Osteocyte (in vitro differentiated cells): ENCODE measurements around the gene OR10G8. TPM values are rescaled to one million over a fixed set of nuclear protein-coding genes. Genes with fewer than 3 reads are reported as not detected.
"Not testable (repeated sequence)": the region's sequence is repeated elsewhere in the genome, so short reads cannot be mapped to it uniquely, and the experiment has no call there.

Experiments used
- DNase-seq: peaks from one replicate; pipeline ENCODE4 v3.0.0; 2021; ENCODE audit warnings: mixed read lengths; ENCODE audit not compliant: unreplicated experiment; ENCODE audit errors: extremely low spot score
- H3K27ac Mint-ChIP-seq: one replicate; pipeline ENCODE4 v1.8.0; 2021; ENCODE audit warnings: mild to moderate bottlenecking, mixed read lengths; ENCODE audit not compliant: unreplicated experiment
- H3K27me3 Mint-ChIP-seq: one replicate; pipeline ENCODE4 v1.8.0; 2021; ENCODE audit warnings: mixed read lengths; ENCODE audit not compliant: unreplicated experiment
- H3K36me3 Mint-ChIP-seq: one replicate; pipeline ENCODE4 v1.8.0; 2021; ENCODE audit warnings: mixed read lengths; ENCODE audit not compliant: unreplicated experiment
- H3K4me1 Mint-ChIP-seq: one replicate; pipeline ENCODE4 v1.8.0; 2021; ENCODE audit warnings: mixed read lengths; ENCODE audit not compliant: unreplicated experiment
- H3K4me3 Mint-ChIP-seq: one replicate; pipeline ENCODE4 v1.8.0; 2021; ENCODE audit warnings: mild to moderate bottlenecking, moderate library complexity, mixed read lengths; ENCODE audit not compliant: unreplicated experiment
- H3K9me3 Mint-ChIP-seq: one replicate; pipeline ENCODE4 v1.8.0; 2021; ENCODE audit warnings: mixed read lengths; ENCODE audit not compliant: unreplicated experiment
- CTCF ChIP-seq: fragments of 200-600 bp; sonication (generic); IDR thresholded peaks from 2 replicates; pipeline ENCODE4 v1.5.0; 2021; ENCODE audit warnings: antibody characterized with exemption, mild to moderate bottlenecking, moderate library complexity
- long read RNA-seq: library from polyadenylated mRNA; unstranded; transcript quantifications from one replicate; pipeline ENCODE4 v2.0.0, GENCODE V29; 2021
- total RNA-seq: library from RNA; stranded (reverse); gene quantifications from 2 replicates; pipeline ENCODE4 v1.2.1, GENCODE V29; 2021

The OR10G8 gene
- not detected in 2 replicates for total RNA-seq
- long read RNA-seq = 0 reads

- H3K4me1 Mint-ChIP-seq = no peaks in the 10 kb centered on the region
- H3K27ac Mint-ChIP-seq = no peak within 1 kb of the TSS
- no peak for TF ChIP-seq CTCF
- H3K36me3 Mint-ChIP-seq = no peaks in the 10 kb centered on the region
- H3K9me3 Mint-ChIP-seq = no peaks in the 10 kb centered on the region
- H3K27me3 Mint-ChIP-seq = no peaks in the 10 kb centered on the region
- no peak within 1 kb of the TSS for H3K4me3 Mint-ChIP-seq
- DNase-seq = no peak
Observed at GRCh38 chr11:124026498-124026897, at the start of gene OR10G8. OR10G8 (plus strand) TSS chr11:124026798; CDS start chr11:124029623, 2,825 bp downstream.

- Mint-ChIP-seq H3K36me3 (no peaks in the 10 kb centered on the region), H3K4me3 (no peak within 1 kb of the TSS), H3K27me3 (peaks cover 4% of the 10 kb centered on the region), H3K9me3 (peaks cover 13% of the 10 kb centered on the region), H3K27ac (no peak within 1 kb of the TSS), H3K4me1 (peaks cover 13% of the 10 kb centered on the region)
- TF ChIP-seq CTCF = no peak
- no peak for DNase-seq
Observed at GRCh38 chr11:123977731-123978347, 48.8 kb upstream of the OR10G8 start, which contains the start of gene OR10S1. OR10S1 (minus strand) TSS chr11:123977781; CDS start chr11:123977664, 117 bp downstream.

- TF ChIP-seq CTCF = no peak
- H3K4me3 Mint-ChIP-seq = no peak overlapping the region
- peaks cover 3% of the 10 kb centered on the region for H3K4me1 Mint-ChIP-seq
- no peaks in the 10 kb centered on the region for H3K36me3 Mint-ChIP-seq
- no peak overlapping the region for H3K27ac Mint-ChIP-seq
- peaks cover 4% of the 10 kb centered on the region for H3K27me3 Mint-ChIP-seq
- H3K9me3 Mint-ChIP-seq = peaks cover 16% of the 10 kb centered on the region
- no peak for DNase-seq
Observed at GRCh38 chr11:123979311-123979710, 47.3 kb upstream of the OR10G8 start.

GRCh38 chr11:123995119-123995518 is 31.5 kb upstream of the OR10G8 start, which contains the start of gene OR10G6:
OR10G6 (minus strand) TSS chr11:123995161; CDS start chr11:123995161, 0 bp downstream.
- Mint-ChIP-seq H3K9me3 (no peaks in the 10 kb centered on the region), H3K27ac (no peak within 1 kb of the TSS), H3K36me3 (no peaks in the 10 kb centered on the region), H3K27me3 (no peaks in the 10 kb centered on the region), H3K4me3 (no peak within 1 kb of the TSS), H3K4me1 (no peaks in the 10 kb centered on the region)
- DNase-seq = no peak
- no peak for TF ChIP-seq CTCF

GRCh38 chr11:124012697-124013096 is 13.9 kb upstream of the OR10G8 start, which contains the start of gene OR10G4:
OR10G4 (plus strand) TSS chr11:124012997; CDS start chr11:124015575, 2,578 bp downstream.
- DNase-seq = no peak
- H3K36me3 Mint-ChIP-seq = no peaks in the 10 kb centered on the region
- peaks cover 2% of the 10 kb centered on the region for H3K27me3 Mint-ChIP-seq

GRCh38 chr11:124015837-124016236 is 10.8 kb upstream of the OR10G8 start:
- H3K36me3 Mint-ChIP-seq, H3K9me3 Mint-ChIP-seq, H3K27me3 Mint-ChIP-seq, H3K4me1 Mint-ChIP-seq, H3K27ac Mint-ChIP-seq, H3K4me3 Mint-ChIP-seq, DNase-seq: not testable (repeated sequence)

More at GRCh38 chr11:124012697-124013096, 13.9 kb upstream of the OR10G8 start, which contains the start of gene OR10G4:
- Mint-ChIP-seq H3K27ac (no peak within 1 kb of the TSS), H3K9me3 (no peaks in the 10 kb centered on the region), H3K4me1 (no peaks in the 10 kb centered on the region), H3K4me3 (no peak within 1 kb of the TSS)
- no peak for TF ChIP-seq CTCF
